NT2/D1 (cell line): Measurements from ENCODE around the gene TTC34.
A peak's percentile ranks its signal among the peaks of the same experiment; 100 is the strongest.
"Not testable (repeated sequence)": the region's sequence is repeated elsewhere in the genome, so short reads cannot be mapped to it uniquely, and the experiment has no call there.

Experiments
- DNase-seq: peaks from one replicate; pipeline ENCODE4 v3.0.0-alpha.2; 2011; ENCODE audit warnings: low read depth, low spot score
- H3K27me3 ChIP-seq: 2 replicates; pipeline ENCODE4 v1.6.0; 2011; ENCODE audit warnings: mild to moderate bottlenecking; ENCODE audit not compliant: insufficient read length, insufficient read depth
- H3K36me3 ChIP-seq: 2 replicates; pipeline ENCODE4 v1.6.1; 2011; ENCODE audit warnings: mild to moderate bottlenecking, low read length, mixed read lengths; ENCODE audit not compliant: insufficient read depth, insufficient read length
- H3K4me1 ChIP-seq: 2 replicates; pipeline ENCODE4 v1.5.1; 2011; ENCODE audit not compliant: insufficient read depth, insufficient read length
- H3K4me3 ChIP-seq: 2 replicates; pipeline ENCODE4 v1.5.1; 2011; ENCODE audit warnings: low read depth; ENCODE audit not compliant: insufficient read length
- H3K9ac ChIP-seq: 2 replicates; pipeline ENCODE4 v1.6.0; 2011; ENCODE audit warnings: low read depth; ENCODE audit not compliant: insufficient read length
- H3K9me3 ChIP-seq: 2 replicates; pipeline ENCODE4 v1.5.1; 2011; ENCODE audit warnings: mild to moderate bottlenecking, low read length; ENCODE audit not compliant: insufficient read depth
- SUZ12 ChIP-seq: IDR thresholded peaks from 2 replicates; pipeline ENCODE4 v1.6.1; 2011; ENCODE audit not compliant: insufficient read length, insufficient read depth; ENCODE audit errors: extremely low read depth

The TTC34 gene

DNA sequence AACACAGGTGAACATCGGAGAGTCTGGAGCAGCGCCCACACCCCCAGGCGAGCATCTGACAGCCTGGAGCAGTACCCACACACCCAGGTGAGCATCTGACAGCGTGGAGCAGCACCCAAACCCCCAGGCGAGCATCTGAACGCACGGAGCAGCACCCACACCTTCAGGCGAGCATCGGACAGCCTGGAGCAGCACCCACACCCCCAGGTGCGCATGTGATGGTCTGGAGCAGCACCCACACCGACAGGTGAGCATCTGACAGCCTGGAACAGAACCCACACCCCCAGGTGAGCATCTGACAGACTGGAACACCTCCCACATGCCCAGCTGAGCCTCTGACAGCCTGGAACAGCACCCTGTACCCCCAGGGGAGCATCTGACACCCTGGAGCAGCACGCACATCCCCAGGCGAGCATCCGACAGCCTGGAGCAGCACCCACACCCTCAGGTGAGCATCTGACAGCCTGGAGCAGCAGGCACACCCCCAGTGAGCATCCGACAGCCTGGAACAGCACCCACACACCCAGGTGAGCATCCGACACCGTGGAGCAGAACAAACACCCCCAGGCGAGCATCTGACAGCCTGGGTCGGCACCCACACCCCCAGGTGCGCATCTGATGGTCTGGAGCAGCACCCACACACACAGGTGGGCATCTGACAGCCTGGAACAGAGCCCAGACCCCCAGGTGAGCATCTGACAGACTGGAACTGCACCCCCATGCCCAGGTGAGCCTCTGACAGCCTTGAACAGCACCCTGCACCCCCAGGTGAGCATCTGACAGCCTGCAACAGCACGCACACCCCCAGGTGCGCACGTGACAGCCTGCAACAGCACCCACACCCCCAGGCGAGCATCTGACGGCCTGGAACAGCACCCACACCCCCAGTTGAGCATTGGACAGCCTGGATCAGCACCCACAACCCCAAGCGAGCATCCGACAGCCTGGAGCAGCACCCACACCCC is 50.4 kb downstream of the TTC34 start:
- H3K9ac ChIP-seq, H3K36me3 ChIP-seq, H3K4me3 ChIP-seq, DNase-seq, H3K9me3 ChIP-seq, H3K4me1 ChIP-seq: not testable (repeated sequence)
- peaks cover 52% of the 10 kb centered on the region for H3K27me3 ChIP-seq
- TF ChIP-seq SUZ12, result peak; percentile 83

GRCh38 chr1:2750041-2750680 is 51.3 kb downstream of the TTC34 start:
- H3K27me3 ChIP-seq, result peaks cover 47% of the 10 kb centered on the region
- H3K4me1 ChIP-seq, DNase-seq, H3K4me3 ChIP-seq, H3K9me3 ChIP-seq, H3K9ac ChIP-seq, H3K36me3 ChIP-seq: not testable (repeated sequence)

GRCh38 chr1:2748626-2749025 is 52.9 kb downstream of the TTC34 start:
- H3K4me1 ChIP-seq, result not testable (repeated sequence)

GRCh38 chr1:2694796-2695195 is 106.7 kb downstream of the TTC34 start:
- H3K36me3 ChIP-seq, H3K27me3 ChIP-seq, H3K4me1 ChIP-seq, H3K9ac ChIP-seq, H3K9me3 ChIP-seq, DNase-seq, H3K4me3 ChIP-seq: not testable (repeated sequence)

More at GRCh38 chr1:2748626-2749025, 52.9 kb downstream of the TTC34 start:
- H3K27me3 ChIP-seq, result peaks cover 39% of the 10 kb centered on the region
- not testable (repeated sequence) for H3K9me3 ChIP-seq, H3K36me3 ChIP-seq, H3K4me3 ChIP-seq, H3K9ac ChIP-seq, DNase-seq

DNA sequence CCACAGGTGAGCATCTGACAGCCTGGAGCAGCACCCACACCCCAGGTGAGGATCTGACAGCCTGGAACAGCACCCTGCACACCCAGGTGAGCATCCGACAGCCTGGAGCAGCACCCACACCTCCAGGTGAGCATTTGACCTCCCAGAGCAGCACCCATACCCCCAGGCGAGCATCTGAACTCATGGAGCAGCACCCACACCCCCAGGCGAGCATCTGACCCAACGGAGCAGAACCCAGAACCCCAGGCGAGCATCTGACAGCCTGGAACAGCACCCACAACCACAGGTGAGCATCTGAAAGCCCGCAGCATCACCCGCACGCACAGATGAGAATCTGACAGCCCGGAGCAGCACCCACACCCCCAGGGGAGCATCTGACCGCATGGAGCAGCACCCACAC is 111.3 kb downstream of the TTC34 start:
- not testable (repeated sequence) for H3K4me3 ChIP-seq, H3K9ac ChIP-seq, H3K36me3 ChIP-seq, H3K4me1 ChIP-seq, H3K9me3 ChIP-seq, DNase-seq
- H3K27me3 ChIP-seq, result peaks cover 23% of the 10 kb centered on the region

DNA sequence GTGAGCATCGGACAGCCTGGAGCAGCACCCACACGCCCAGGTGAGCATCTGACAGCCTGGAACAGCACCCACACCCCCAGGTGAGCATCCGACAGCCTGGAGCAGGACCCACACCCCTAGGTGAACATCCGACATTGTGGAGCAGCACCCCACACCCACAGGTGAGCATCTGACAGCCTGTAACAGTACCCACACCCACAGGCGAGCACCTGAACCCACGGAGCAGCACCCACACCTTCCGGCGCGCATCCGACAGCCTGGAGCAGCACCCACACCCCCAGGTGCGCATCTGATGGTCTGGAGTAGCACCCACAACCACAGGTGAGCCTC is 113.2 kb downstream of the TTC34 start:
- H3K36me3 ChIP-seq, H3K9me3 ChIP-seq, H3K9ac ChIP-seq, DNase-seq, H3K4me3 ChIP-seq, H3K4me1 ChIP-seq: not testable (repeated sequence)
- peaks cover 41% of the 10 kb centered on the region for H3K27me3 ChIP-seq

DNA sequence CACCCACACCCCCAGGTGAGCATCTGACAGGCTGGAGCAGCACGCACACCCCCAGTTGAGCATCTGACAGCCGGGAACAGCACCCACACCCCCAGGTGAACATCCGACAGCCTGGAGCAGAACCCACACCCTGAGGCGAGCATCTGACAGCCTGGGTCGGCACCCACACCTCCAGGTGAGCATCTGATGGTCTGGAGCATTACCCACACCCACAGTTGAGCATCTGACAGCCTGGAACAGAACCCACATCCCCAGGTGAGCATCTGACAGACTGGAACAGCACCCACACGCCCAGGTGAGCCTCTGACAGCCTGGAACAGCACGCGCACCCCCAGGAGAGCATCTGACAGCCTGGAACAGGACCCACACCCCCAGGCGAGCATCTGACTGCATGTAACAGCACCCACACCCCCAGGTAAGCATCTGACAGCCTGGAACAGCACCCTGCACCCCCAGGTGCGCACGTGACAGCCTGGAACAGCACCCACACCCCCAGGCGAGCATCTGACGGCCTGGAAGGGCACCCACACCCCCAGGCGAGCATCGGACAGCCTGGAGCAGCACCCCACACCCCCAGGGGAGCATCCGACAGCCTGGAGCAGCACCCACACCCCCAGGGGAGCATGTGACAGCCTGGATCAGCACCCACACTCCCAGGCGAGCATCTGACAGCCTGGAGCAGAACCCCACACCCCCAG is 113.7 kb downstream of the TTC34 start:
- not testable (repeated sequence) for H3K9ac ChIP-seq, H3K4me1 ChIP-seq, H3K4me3 ChIP-seq, H3K9me3 ChIP-seq, DNase-seq, H3K36me3 ChIP-seq
- peak; percentile 53 for TF ChIP-seq SUZ12
- peaks cover 44% of the 10 kb centered on the region for H3K27me3 ChIP-seq

GRCh38 chr1:2687174-2687591 is 114.3 kb downstream of the TTC34 start:
- not testable (repeated sequence) for H3K4me3 ChIP-seq, H3K36me3 ChIP-seq

GRCh38 chr1:2686091-2686863 is 115.2 kb downstream of the TTC34 start:
- not testable (repeated sequence) for H3K9ac ChIP-seq, H3K4me3 ChIP-seq, H3K4me1 ChIP-seq, DNase-seq, H3K9me3 ChIP-seq, H3K36me3 ChIP-seq
- peaks cover 44% of the 10 kb centered on the region for H3K27me3 ChIP-seq

More at GRCh38 chr1:2687174-2687591, 114.3 kb downstream of the TTC34 start:
- not testable (repeated sequence) for H3K9ac ChIP-seq, H3K4me1 ChIP-seq, DNase-seq, H3K9me3 ChIP-seq
- peaks cover 44% of the 10 kb centered on the region for H3K27me3 ChIP-seq

DNA sequence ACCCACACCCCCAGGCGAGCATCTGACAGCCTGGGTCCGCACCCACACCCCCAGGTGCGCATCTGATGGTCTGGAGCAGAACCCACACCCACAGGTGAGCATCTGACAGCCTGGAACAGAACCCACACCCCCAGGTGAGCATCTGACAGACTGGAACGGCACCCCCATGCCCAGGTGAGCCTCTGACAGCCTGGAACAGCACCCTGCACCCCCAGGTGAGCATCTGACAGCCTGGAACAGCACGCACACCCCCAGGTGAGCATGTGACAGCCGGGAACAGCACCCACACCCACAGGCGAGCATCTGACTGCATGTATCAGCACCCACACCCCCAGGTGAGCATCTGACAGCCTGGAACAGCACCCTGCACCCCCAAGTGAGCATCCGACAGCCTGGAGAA is 115.8 kb downstream of the TTC34 start:
- H3K9ac ChIP-seq, DNase-seq, H3K9me3 ChIP-seq, H3K4me1 ChIP-seq, H3K4me3 ChIP-seq, H3K36me3 ChIP-seq: not testable (repeated sequence)
- peaks cover 41% of the 10 kb centered on the region for H3K27me3 ChIP-seq

DNA sequence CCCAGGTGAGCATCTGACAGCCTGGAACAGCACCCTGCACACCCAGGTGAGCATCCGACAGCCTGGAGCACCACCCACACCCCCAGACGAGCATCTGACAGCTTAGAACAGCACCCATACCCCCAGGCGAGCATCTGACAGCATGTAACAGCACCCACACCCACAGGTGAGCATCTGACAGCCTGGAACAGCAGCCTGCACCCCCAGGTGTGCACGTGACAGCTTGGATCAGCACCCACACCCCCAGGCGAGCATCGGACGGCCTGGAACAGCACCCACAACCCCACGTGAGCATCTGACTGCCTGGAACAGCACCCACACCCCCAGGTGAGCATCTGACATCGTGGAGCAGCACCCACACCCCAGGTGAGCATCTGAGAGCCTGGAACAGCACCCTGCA is 116.6 kb downstream of the TTC34 start:
- H3K9ac ChIP-seq, DNase-seq, H3K4me3 ChIP-seq, H3K4me1 ChIP-seq, H3K9me3 ChIP-seq, H3K36me3 ChIP-seq: not testable (repeated sequence)
- peaks cover 41% of the 10 kb centered on the region for H3K27me3 ChIP-seq
